IMR-90 (cell line): Measurements from ENCODE around the gene HOGA1. TPM values are rescaled to one million over a fixed set of nuclear protein-coding genes. Genes with fewer than 3 reads are reported as not detected.
A peak's percentile ranks its signal among the peaks of the same experiment; 100 is the strongest.

ENCODE experiments used
- ATAC-seq: fragments of 200-7000 bp; cut with Tn5 transposase; 2 replicates; pipeline ENCODE4 v1.9.1; 2020; ENCODE audit warnings: low read depth, mild to moderate bottlenecking, moderate library complexity
- BruUV-seq: library from RNA; stranded (reverse); fragments of 400-500 nt; replicated peaks from 2 replicates; lab custom pipeline; 2021; lab: Mats Ljungman, UMichigan
- CTCF ChIA-PET: fragments of 300-600 bp; formaldehyde crosslinking; extraction: SDS; loops from one replicate; lab custom pipeline; 2021; ENCODE audit warnings: antibody characterized with exemption; lab: Yijun Ruan, JAX
- POLR2A ChIA-PET: fragments of 300-600 bp; sonication (Branson Sonifier 250); formaldehyde crosslinking; loops from one replicate; lab custom pipeline; 2022; ENCODE audit warnings: antibody characterized with exemption; ENCODE audit not compliant: unreplicated experiment; lab: Charles Lee
- DNase-seq: peaks from one replicate; pipeline ENCODE4 v3.0.0; 2013
- H2AFZ ChIP-seq: replicated peaks from 2 replicates; pipeline ENCODE3; 2013; ENCODE audit warnings: low read length, mild to moderate bottlenecking; ENCODE audit not compliant: poor library complexity
- H2AK5ac ChIP-seq: 2 replicates; pipeline ENCODE4 v1.6.1; 2013; ENCODE audit warnings: low read depth, low read length, inconsistent platforms
- H2AK9ac ChIP-seq: replicated peaks from 2 replicates; pipeline ENCODE3; 2013; ENCODE audit warnings: mild to moderate bottlenecking, low read depth, low read length, moderate library complexity; ENCODE audit not compliant: poor library complexity
- H2BK120ac ChIP-seq: 2 replicates; pipeline ENCODE4 v1.6.1; 2013; ENCODE audit warnings: low read depth, low read length, inconsistent platforms
- H2BK15ac ChIP-seq: 3 replicates; pipeline ENCODE4 v1.6.1; 2013; ENCODE audit warnings: low read depth, low read length, inconsistent platforms
- H2BK20ac ChIP-seq: 2 replicates; pipeline ENCODE4 v1.6.1; 2013; ENCODE audit warnings: low read depth, mild to moderate bottlenecking, inconsistent platforms, low read length, moderate library complexity
- H2BK5ac ChIP-seq: 2 replicates; pipeline ENCODE4 v1.6.1; 2013; ENCODE audit warnings: mild to moderate bottlenecking, low read depth, low read length, inconsistent platforms; ENCODE audit not compliant: poor library complexity, severe bottlenecking
- H3K14ac ChIP-seq: replicated peaks from 2 replicates; pipeline ENCODE4 v1.6.1; 2013; ENCODE audit warnings: low read depth, low read length, inconsistent platforms
- H3K18ac ChIP-seq: 2 replicates; pipeline ENCODE4 v1.6.1; 2013; ENCODE audit warnings: low read depth, low read length, control low read depth
- H3K23ac ChIP-seq: 2 replicates; pipeline ENCODE4 v1.6.1; 2013; ENCODE audit warnings: low read depth, low read length, inconsistent platforms
- H3K27ac ChIP-seq: 2 replicates; pipeline ENCODE4 v1.5.1; 2013; ENCODE audit warnings: mild to moderate bottlenecking, control low read depth, low read length; ENCODE audit not compliant: insufficient read depth
- H3K27me3 ChIP-seq: 2 replicates; pipeline ENCODE4 v1.6.1; 2013; ENCODE audit warnings: low read length; ENCODE audit not compliant: control insufficient read depth, insufficient read depth
- H3K36me3 ChIP-seq: 2 replicates; pipeline ENCODE4 v1.6.1; 2013; ENCODE audit warnings: low read length, mixed read lengths; ENCODE audit not compliant: control insufficient read depth, insufficient read depth
- H3K4ac ChIP-seq: 2 replicates; pipeline ENCODE4 v1.6.1; 2013; ENCODE audit warnings: low read depth, low read length, inconsistent platforms
- H3K4me1 ChIP-seq: 2 replicates; pipeline ENCODE4 v1.6.1; 2013; ENCODE audit warnings: low read length, mixed read lengths; ENCODE audit not compliant: control insufficient read depth, insufficient read depth
- H3K4me2 ChIP-seq: 2 replicates; pipeline ENCODE4 v1.6.1; 2013; ENCODE audit warnings: low read depth, mild to moderate bottlenecking, control low read depth, low read length, moderate library complexity
- H3K4me3 ChIP-seq: 2 replicates; pipeline ENCODE4 v1.5.1; 2013; ENCODE audit warnings: low read depth, mild to moderate bottlenecking, control low read depth, low read length, moderate library complexity; ENCODE audit not compliant: insufficient read depth
- H3K56ac ChIP-seq: 2 replicates; pipeline ENCODE4 v1.6.1; 2013; ENCODE audit warnings: low read length, inconsistent platforms; ENCODE audit not compliant: insufficient read depth; ENCODE audit errors: extremely low read depth
- H3K79me1 ChIP-seq, 2 experiments: 2 replicates each; pipeline ENCODE4 v1.6.1; 2013; ENCODE audit warnings: low read length in 2 of 2, inconsistent platforms in 1 of 2, low read depth in 1 of 2
- H3K9ac ChIP-seq: 2 replicates; pipeline ENCODE4 v1.6.1; 2013; ENCODE audit warnings: low read depth, low read length, control low read depth
- H3K9me1 ChIP-seq: 2 replicates; pipeline ENCODE4 v1.6.1; 2013; ENCODE audit warnings: low read length, inconsistent platforms; ENCODE audit not compliant: insufficient read depth
- H3K9me3 ChIP-seq: 2 replicates; pipeline ENCODE4 v1.6.1; 2013; ENCODE audit warnings: low read length; ENCODE audit not compliant: control insufficient read depth, insufficient read depth
- H4K20me1 ChIP-seq: 2 replicates; pipeline ENCODE4 v1.6.1; 2013; ENCODE audit warnings: low read length, inconsistent platforms; ENCODE audit not compliant: insufficient read depth
- H4K5ac ChIP-seq: 2 replicates; pipeline ENCODE4 v1.6.1; 2013; ENCODE audit warnings: mild to moderate bottlenecking, low read depth, low read length, control low read depth
- H4K8ac ChIP-seq, 2 experiments: 2 replicates each; pipeline ENCODE4 v1.6.1; 2013; ENCODE audit warnings: low read depth in 2 of 2, low read length in 2 of 2, control low read depth in 1 of 2, inconsistent platforms in 1 of 2
- H4K91ac ChIP-seq: 2 replicates; pipeline ENCODE4 v1.6.1; 2013; ENCODE audit warnings: low read depth, low read length, inconsistent platforms; ENCODE audit not compliant: insufficient read depth
- CEBPB ChIP-seq: IDR thresholded peaks from 2 replicates; pipeline ENCODE4 v1.6.1; 2012; ENCODE audit warnings: low read depth, low read length, improper control_type of control experiment
- CHD1 ChIP-seq: IDR thresholded peaks from 2 replicates; pipeline ENCODE4 v1.6.1; 2012; ENCODE audit warnings: low read depth, low read length, improper control_type of control experiment
- FOS ChIP-seq: fragments of 150-350 bp; IDR thresholded peaks from 2 replicates; pipeline ENCODE4 v1.6.1; 2016; ENCODE audit warnings: low read depth, low read length
- POLR2A ChIP-seq: IDR thresholded peaks from 2 replicates; pipeline ENCODE4 v1.6.1; 2012; ENCODE audit warnings: mild to moderate bottlenecking, low read depth, low read length
- WGBS, 2 experiments: methylation state at CpG; one replicate each; pipeline versions ENCODE4 v1.1.5 to v1.1.7; 2013; ENCODE audit warnings: missing lambda C conversion rate in 2 of 2; ENCODE audit not compliant: insufficient read length in 1 of 2; ENCODE audit errors: extremely low coverage in 2 of 2; 5-methylcytosine and 5-hydroxymethylcytosine counted together
- dilution Hi-C: fragments of 300-500 bp; cut with HindIII; formaldehyde crosslinking; loops from one replicate; pipeline ENCODE4 v1.14.3; 2018; ENCODE audit warnings: low sequenced_read_pairs; ENCODE audit not compliant: unreplicated experiment
- in situ Hi-C: fragments of 300-500 bp; cut with MboI; formaldehyde crosslinking; loops from 3 replicates; pipeline ENCODE4 v1.14.3; 2019; ENCODE audit warnings: low sequenced_read_pairs, inconsistent platforms, mixed read lengths
- intact Hi-C: fragments of 100-400 bp; cut with micrococcal nuclease; formaldehyde crosslinking; loops from 2 replicates; pipeline ENCODE4 v1.10.0; 2022
- polyA plus RNA-seq, 3 experiments: library from polyadenylated mRNA; depleted of rRNA; stranded (reverse); fragments of >200 nt; gene quantifications; 2 replicates each; pipeline ENCODE4 v1.2.3, GENCODE V29; 2012; ENCODE audit warnings: low replicate concordance in 1 of 3
- total RNA-seq: library from RNA; depleted of rRNA; stranded (reverse); fragments of >200 nt; gene quantifications from 2 replicates; pipeline ENCODE4 v1.2.3, GENCODE V29; 2012
- TF ChIP-seq, protein P1 (sequence below): fragments of 150-350 bp; IDR thresholded peaks from 2 replicates; pipeline ENCODE4 v1.6.1; 2016; ENCODE audit warnings: low read depth, mild to moderate bottlenecking, low read length, moderate library complexity, borderline replicate concordance

HOGA1 gene
- total and polyA plus RNA-seq, 2 of the 4 experiments (the other 2 are of a cell fraction) = 0.36 to 0.41 TPM

DNA sequence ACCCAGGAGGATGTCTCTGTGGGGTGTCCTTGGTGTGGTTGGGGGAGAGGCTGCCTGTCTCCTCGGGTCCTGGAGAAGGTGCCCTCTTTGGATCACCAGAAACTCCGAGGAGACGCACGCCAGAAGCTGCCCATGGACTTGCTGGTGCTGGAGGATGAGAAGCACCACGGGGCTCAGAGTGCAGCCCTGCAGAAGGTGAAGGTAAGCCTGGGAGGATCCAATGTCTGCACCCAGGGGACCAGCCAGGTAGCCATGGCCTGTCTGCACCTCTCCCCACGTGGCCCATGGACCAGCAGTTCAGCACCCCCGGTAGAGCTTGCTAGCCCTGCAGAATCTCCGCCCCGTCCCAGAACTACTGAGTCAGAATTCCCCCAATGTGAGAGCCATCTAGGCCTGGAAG, 6.5 kb upstream of the HOGA1 start:
- Histone ChIP-seq H4K91ac (no peak overlapping the region), H4K5ac (no peak overlapping the region), H2AFZ (peak overlapping the region; percentile 49), H3K9me3 (no peaks in the 10 kb centered on the region), H3K18ac (no peak overlapping the region), H3K4ac (no peak overlapping the region), H2AK5ac (no peak overlapping the region), H3K4me3 (no peak overlapping the region), H3K79me1 (no peaks in the 10 kb centered on the region), H3K36me3 (no peaks in the 10 kb centered on the region), H3K27me3 (no peaks in the 10 kb centered on the region; the same call in 1 of the 2 replicates), H2AK9ac (no peak overlapping the region), H2BK20ac (no peak overlapping the region), H2BK5ac (no peak overlapping the region), H2BK120ac (no peak overlapping the region), H4K8ac (no peak overlapping the region), H3K56ac (no peak overlapping the region), H2BK15ac (no peak overlapping the region), H3K4me2 (no peak overlapping the region), H3K4me1 (peaks cover 13% of the 10 kb centered on the region), H3K9me1 (peaks cover 11% of the 10 kb centered on the region), H3K27ac (no peak overlapping the region), H4K20me1 (no peaks in the 10 kb centered on the region), H3K14ac (no peak overlapping the region), H3K23ac (no peak overlapping the region), H3K9ac (no peak overlapping the region)
- ATAC-seq (no peak), DNase-seq (no peak)
- intact Hi-C loops = no loop called here
- no CpG with 5 or more reads among the region's 9 CpGs for WGBS, 2 experiments
- CTCF ChIA-PET = interaction anchor here (1.6 kb wide), 1 partner anchor 35 kb away, joined by 4 read pairs; no protein-coding TSS in a partner anchor
- dilution Hi-C loops = no loop called here
- no TSS peak for BruUV-seq
- in situ Hi-C loops = loop anchor here (10.0 kb wide), 1 partner anchor 157 kb away; the partner anchor contains the start of gene ZFYVE27
- TF ChIP-seq CEBPB (no peak), FOS (no peak), CHD1 (no peak), POLR2A (no peak)
- TF ChIP-seq, protein P1, sequence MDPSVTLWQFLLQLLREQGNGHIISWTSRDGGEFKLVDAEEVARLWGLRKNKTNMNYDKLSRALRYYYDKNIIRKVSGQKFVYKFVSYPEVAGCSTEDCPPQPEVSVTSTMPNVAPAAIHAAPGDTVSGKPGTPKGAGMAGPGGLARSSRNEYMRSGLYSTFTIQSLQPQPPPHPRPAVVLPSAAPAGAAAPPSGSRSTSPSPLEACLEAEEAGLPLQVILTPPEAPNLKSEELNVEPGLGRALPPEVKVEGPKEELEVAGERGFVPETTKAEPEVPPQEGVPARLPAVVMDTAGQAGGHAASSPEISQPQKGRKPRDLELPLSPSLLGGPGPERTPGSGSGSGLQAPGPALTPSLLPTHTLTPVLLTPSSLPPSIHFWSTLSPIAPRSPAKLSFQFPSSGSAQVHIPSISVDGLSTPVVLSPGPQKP = no peak
- POLR2A ChIA-PET = no interaction called here
